Activated CD8-positive, alpha-beta T cell treated with anti-CD3 and anti-CD28 coated beads for 36 hours (primary cell): Measurements from ENCODE around the gene TCF12. TPM values are rescaled to one million over a fixed set of nuclear protein-coding genes. Genes with fewer than 3 reads are reported as not detected.

Source experiments
- ATAC-seq: fragments of 200-7000 bp; cut with Tn5 transposase; one replicate; pipeline ENCODE4 v1.10.0; 2021; ENCODE audit warnings: mild to moderate bottlenecking, moderate library complexity
- CTCF ChIA-PET: fragments of 350-600 bp; sonication (Branson Sonifier 250); formaldehyde crosslinking; loops from one replicate; lab custom pipeline; 2021; ENCODE audit warnings: antibody characterized with exemption; lab: Charles Lee
- POLR2A ChIA-PET: fragments of 350-600 bp; sonication (Branson Sonifier 250); formaldehyde crosslinking; loops from one replicate; lab custom pipeline; 2021; ENCODE audit warnings: antibody characterized with exemption; lab: Charles Lee
- DNase-seq: peaks from one replicate; pipeline ENCODE4 v3.0.0-alpha.2; 2020
- H3K27ac Mint-ChIP-seq: one replicate; pipeline ENCODE4 v1.8.0; 2021; ENCODE audit warnings: mild to moderate bottlenecking, mixed read lengths
- H3K27me3 Mint-ChIP-seq: one replicate; pipeline ENCODE4 v1.8.0; 2021; ENCODE audit warnings: mixed read lengths
- H3K36me3 Mint-ChIP-seq: one replicate; pipeline ENCODE4 v1.8.0; 2021; ENCODE audit warnings: low read depth, mixed read lengths
- H3K4me1 Mint-ChIP-seq: one replicate; pipeline ENCODE4 v1.8.0; 2021; ENCODE audit warnings: low read depth, mixed read lengths
- H3K4me3 Mint-ChIP-seq: one replicate; pipeline ENCODE4 v1.8.0; 2021; ENCODE audit warnings: mild to moderate bottlenecking, moderate library complexity, mixed read lengths
- H3K9me3 Mint-ChIP-seq: one replicate; pipeline ENCODE4 v1.8.0; 2021; ENCODE audit warnings: mixed read lengths
- intact Hi-C: fragments of 100-400 bp; cut with micrococcal nuclease; formaldehyde crosslinking; loops from one replicate; pipeline ENCODE4 v1.10.0; 2022
- total RNA-seq, 2 experiments: library from RNA; stranded (reverse); gene quantifications; one replicate each; pipeline ENCODE4 v1.2.3, GENCODE V29; 2021
- TF ChIP-seq, protein P1 (sequence below): fragments of 200-600 bp; IDR thresholded peaks from one replicate; pipeline ENCODE4 v1.8.0; 2022; ENCODE audit warnings: antibody characterized with exemption, mild to moderate bottlenecking

The TCF12 gene
- total RNA-seq, 2 experiments from 2014 or later = 60.5 to 67.4 TPM

DNA sequence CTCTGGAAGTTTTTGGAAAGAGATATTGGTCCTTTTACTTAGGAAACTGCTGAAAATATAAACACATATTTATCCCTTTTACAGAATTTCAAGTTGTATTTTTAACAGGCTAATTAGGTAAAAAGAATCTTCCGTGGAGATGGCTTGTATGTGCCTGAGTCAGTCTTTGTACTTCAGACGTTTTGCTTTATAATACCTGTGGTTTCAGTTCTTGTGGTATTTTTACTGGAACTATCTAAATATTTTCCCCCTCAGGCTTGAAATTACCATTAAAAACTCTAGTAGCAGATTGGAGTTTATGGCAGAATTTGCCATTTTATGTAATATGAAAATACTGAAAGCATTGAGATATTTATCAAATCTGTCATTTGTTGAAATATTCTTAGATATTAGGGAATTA, 306.2 kb downstream of the TCF12 start:
- TF ChIP-seq, protein P1, sequence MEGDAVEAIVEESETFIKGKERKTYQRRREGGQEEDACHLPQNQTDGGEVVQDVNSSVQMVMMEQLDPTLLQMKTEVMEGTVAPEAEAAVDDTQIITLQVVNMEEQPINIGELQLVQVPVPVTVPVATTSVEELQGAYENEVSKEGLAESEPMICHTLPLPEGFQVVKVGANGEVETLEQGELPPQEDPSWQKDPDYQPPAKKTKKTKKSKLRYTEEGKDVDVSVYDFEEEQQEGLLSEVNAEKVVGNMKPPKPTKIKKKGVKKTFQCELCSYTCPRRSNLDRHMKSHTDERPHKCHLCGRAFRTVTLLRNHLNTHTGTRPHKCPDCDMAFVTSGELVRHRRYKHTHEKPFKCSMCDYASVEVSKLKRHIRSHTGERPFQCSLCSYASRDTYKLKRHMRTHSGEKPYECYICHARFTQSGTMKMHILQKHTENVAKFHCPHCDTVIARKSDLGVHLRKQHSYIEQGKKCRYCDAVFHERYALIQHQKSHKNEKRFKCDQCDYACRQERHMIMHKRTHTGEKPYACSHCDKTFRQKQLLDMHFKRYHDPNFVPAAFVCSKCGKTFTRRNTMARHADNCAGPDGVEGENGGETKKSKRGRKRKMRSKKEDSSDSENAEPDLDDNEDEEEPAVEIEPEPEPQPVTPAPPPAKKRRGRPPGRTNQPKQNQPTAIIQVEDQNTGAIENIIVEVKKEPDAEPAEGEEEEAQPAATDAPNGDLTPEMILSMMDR = no peak
- intact Hi-C loops = no loop called here
- Mint-ChIP-seq H3K9me3 (no peaks in the 10 kb centered on the region), H3K4me1 (peaks cover 23% of the 10 kb centered on the region), H3K4me3 (no peak overlapping the region), H3K36me3 (no peaks in the 10 kb centered on the region), H3K27me3 (no peaks in the 10 kb centered on the region), H3K27ac (no peak overlapping the region)
- ChIA-PET CTCF (no interaction called here), POLR2A (no interaction called here)
- ATAC-seq (no peak), DNase-seq (no peak)

DNA sequence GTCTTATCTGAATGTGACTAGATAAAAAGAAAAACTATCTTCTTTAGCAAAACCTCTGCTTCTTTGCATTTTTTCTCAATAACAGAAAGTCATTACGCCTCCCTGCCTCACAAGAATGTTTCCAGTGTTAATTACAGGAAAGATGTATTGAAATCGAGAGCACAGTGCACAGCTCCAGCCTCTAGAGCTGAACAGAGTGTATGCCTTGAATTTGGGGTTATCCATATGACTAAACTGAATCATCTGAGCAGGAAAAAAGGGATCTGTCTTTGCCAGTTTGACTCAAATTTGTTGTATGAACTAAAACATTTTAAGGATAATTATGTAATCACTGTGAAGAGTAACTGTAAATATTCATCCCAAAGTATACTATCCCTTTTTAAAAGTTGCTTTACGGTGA, 308.7 kb downstream of the TCF12 start:
- Mint-ChIP-seq H3K27ac (no peak overlapping the region), H3K4me1 (peaks cover 23% of the 10 kb centered on the region), H3K27me3 (no peaks in the 10 kb centered on the region), H3K9me3 (no peaks in the 10 kb centered on the region), H3K36me3 (no peaks in the 10 kb centered on the region), H3K4me3 (no peak overlapping the region)
- ChIA-PET POLR2A (no interaction called here), CTCF (interaction anchor here (1.0 to 1.5 kb wide), 2 partner anchors 79 to 80 kb away, joined by 3 to 4 read pairs; no protein-coding TSS in a partner anchor)
- intact Hi-C loops = no loop called here
- TF ChIP-seq, protein P1 = no peak
- DNase-seq = no peak
- ATAC-seq = no peak

- CTCF ChIA-PET = interaction anchor here (1.5 kb wide), 1 partner anchor 78 kb away, joined by 3 read pairs; no protein-coding TSS in a partner anchor
- POLR2A ChIA-PET = no interaction called here
- H3K9me3 Mint-ChIP-seq = no peaks in the 10 kb centered on the region
- no peaks in the 10 kb centered on the region for H3K27me3 Mint-ChIP-seq
- H3K27ac Mint-ChIP-seq = no peak overlapping the region
- intact Hi-C loops = no loop called here
- H3K4me1 Mint-ChIP-seq = peaks cover 23% of the 10 kb centered on the region
- ATAC-seq (no peak), DNase-seq (no peak)
- H3K36me3 Mint-ChIP-seq = peaks cover 2% of the 10 kb centered on the region
- TF ChIP-seq, protein P1 = no peak
- H3K4me3 Mint-ChIP-seq = no peak overlapping the region
These were observed 309.5 kb downstream of the TCF12 start for GRCh38 chr15:57227899-57228298.

DNA sequence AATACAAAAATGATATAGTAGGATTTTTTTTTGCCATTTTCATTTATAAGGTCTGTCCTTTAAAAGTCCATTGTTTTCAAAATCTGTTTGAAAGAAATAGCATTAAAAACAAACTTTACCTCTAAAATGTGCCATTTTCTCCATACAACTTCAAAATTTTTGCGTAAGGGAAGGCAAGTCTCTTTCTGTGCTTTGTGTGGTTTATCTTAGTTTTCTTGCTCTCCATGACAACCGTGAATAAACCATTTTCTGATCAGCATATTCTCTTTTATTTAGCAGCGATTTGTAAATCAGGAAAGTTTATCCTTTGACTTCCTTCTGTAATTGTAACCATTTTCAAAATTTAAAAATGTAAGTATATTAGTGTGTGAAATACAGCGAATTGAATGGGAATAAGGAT, 310.0 kb downstream of the TCF12 start:
- TF ChIP-seq, protein P1 = no peak
- no peak overlapping the region for H3K4me3 Mint-ChIP-seq
- no peaks in the 10 kb centered on the region for H3K9me3 Mint-ChIP-seq
- H3K27me3 Mint-ChIP-seq = no peaks in the 10 kb centered on the region
- H3K27ac Mint-ChIP-seq = no peak overlapping the region
- CTCF ChIA-PET = interaction anchor here (1.5 kb wide), 1 partner anchor 78 kb away, joined by 3 read pairs; no protein-coding TSS in a partner anchor
- H3K36me3 Mint-ChIP-seq = peaks cover 2% of the 10 kb centered on the region
- DNase-seq (no peak), ATAC-seq (no peak)
- intact Hi-C loops = no loop called here
- POLR2A ChIA-PET = no interaction called here
- H3K4me1 Mint-ChIP-seq = peaks cover 19% of the 10 kb centered on the region

GRCh38 chr15:57229051-57229450, 310.6 kb downstream of the TCF12 start:
- ATAC-seq = no peak
- Mint-ChIP-seq H3K4me1 (peaks cover 14% of the 10 kb centered on the region), H3K27ac (no peak overlapping the region), H3K27me3 (no peaks in the 10 kb centered on the region), H3K9me3 (no peaks in the 10 kb centered on the region), H3K4me3 (no peak overlapping the region), H3K36me3 (peaks cover 7% of the 10 kb centered on the region)
- ChIA-PET POLR2A (no interaction called here), CTCF (no interaction called here)
- TF ChIP-seq, protein P1 = no peak
- intact Hi-C loops = no loop called here
- no peak for DNase-seq
